OCI-LY7 (cell line): Measurements from ENCODE around the gene RFX2.

ENCODE experiments used
- CTCF ChIP-seq: fragments of 200-600 bp; sonication (generic); conservative IDR thresholded peaks from 2 replicates; pipeline ENCODE4 v1.5.1; 2014; ENCODE audit warnings: mild to moderate bottlenecking, antibody characterized with exemption, low read length, moderate library complexity, mixed read lengths
- EZH2phosphoT487 ChIP-seq: fragments of 200-600 bp; sonication (generic); IDR thresholded peaks from 2 replicates; pipeline ENCODE4 v1.6.1; 2018; ENCODE audit warnings: low read depth, borderline replicate concordance, mild to moderate bottlenecking, mixed run types, antibody characterized with exemption, low read length, moderate library complexity, mixed read lengths

GRCh38 chr19:6101991-6102390 lies 8.3 kb downstream of the RFX2 start:
- TF ChIP-seq CTCF (no peak), EZH2phosphoT487 (no peak)
